Germinal center (tissue), 1 donor: ENCODE results near the gene MZB1.

ENCODE experiments used
- DNase-seq: peaks from one replicate; pipeline ENCODE4 v3.0.0; 2012; ENCODE audit warnings: mixed read lengths, low spot score

Gene MZB1

GRCh38 chr5:139389701-139390638, at the start of gene MZB1:
Gene MZB1 (minus strand): TSS chr5:139389913. CDS start chr5:139389856, 57 bp downstream.
- peak; percentile 90 for DNase-seq

- DNase-seq, result peak; percentile 96
Measured at GRCh38 chr5:139439013-139439903, 49.5 kb upstream of the MZB1 start, which contains the start of gene DNAJC18. Gene DNAJC18 (minus strand): TSS chr5:139439525. CDS start chr5:139439445, 80 bp downstream.

- DNase-seq, result no peak
Measured at GRCh38 chr5:139438707-139439012, 48.9 kb upstream of the MZB1 start.

GRCh38 chr5:139435676-139436075, 46.0 kb upstream of the MZB1 start:
- no peak for DNase-seq

GRCh38 chr5:139431706-139432105, 42.0 kb upstream of the MZB1 start:
- no peak for DNase-seq

- no peak for DNase-seq
Measured at GRCh38 chr5:139430015-139430414, 40.3 kb upstream of the MZB1 start.

- DNase-seq, result no peak
Measured at GRCh38 chr5:139426203-139426885, 36.6 kb upstream of the MZB1 start.

- no peak for DNase-seq
Measured at GRCh38 chr5:139425497-139425896, 35.8 kb upstream of the MZB1 start.

- peak; percentile 79 for DNase-seq
Measured at GRCh38 chr5:139422307-139422893, 32.7 kb upstream of the MZB1 start.

- no peak for DNase-seq
Measured at GRCh38 chr5:139419226-139420192, 29.8 kb upstream of the MZB1 start.

- no peak for DNase-seq
Measured at GRCh38 chr5:139418793-139419192, 29.1 kb upstream of the MZB1 start.

- no peak for DNase-seq
Measured at GRCh38 chr5:139417214-139417613, 27.5 kb upstream of the MZB1 start.

GRCh38 chr5:139416651-139417050, 26.9 kb upstream of the MZB1 start:
- DNase-seq, result no peak

- no peak for DNase-seq
Measured at GRCh38 chr5:139415869-139416268, 26.2 kb upstream of the MZB1 start.

- DNase-seq, result no peak
Measured at GRCh38 chr5:139415221-139415861, 25.6 kb upstream of the MZB1 start.

GRCh38 chr5:139414581-139415130, 24.9 kb upstream of the MZB1 start:
- DNase-seq, result no peak

- DNase-seq, result no peak
Measured at GRCh38 chr5:139413963-139414362, 24.2 kb upstream of the MZB1 start.

GRCh38 chr5:139413153-139413552, 23.4 kb upstream of the MZB1 start:
- no peak for DNase-seq

- DNase-seq, result no peak
Measured at GRCh38 chr5:139410993-139411828, 21.5 kb upstream of the MZB1 start.
